Adrenal gland (tissue), 12 donors: ENCODE data around the gene SLC44A4. TPM values are rescaled to one million over a fixed set of nuclear protein-coding genes. Genes with fewer than 3 reads are reported as not detected.
A peak's percentile ranks its signal among the peaks of the same experiment; 100 is the strongest.

Experiments
- DNase-seq, 7 donors: peaks; one replicate each; pipeline ENCODE4 v3.0.0-alpha.2; 2019 to 2020
- H3K27ac ChIP-seq, 5 donors: fragments of 200-600 bp; sonication (generic) in 4 of 5; 1 replicate in 3 of 5; 2 replicates in 2 of 5; pipeline versions ENCODE4 v1.5.1 to v1.8.0; 2016 to 2020; ENCODE audit warnings: mild to moderate bottlenecking in 1 of 5
- H3K27me3 ChIP-seq: fragments of 200-600 bp; 2 replicates; pipeline ENCODE4 v1.8.0; 2021
- H3K36me3 ChIP-seq, 2 donors: fragments of 200-600 bp; replicated peaks in 1 of 2; 1 replicate in 1 of 2; 2 replicates in 1 of 2; pipeline versions ENCODE4 v1.5.1 to v1.8.0; 2018 to 2022
- H3K4me1 ChIP-seq, 2 donors: fragments of 200-600 bp; replicated peaks in 1 of 2; 1 replicate in 1 of 2; 2 replicates in 1 of 2; pipeline versions ENCODE4 v1.5.1 to v1.8.0; 2018 to 2021
- H3K4me3 ChIP-seq, 4 donors: fragments of 200-600 bp; sonication (generic) in 3 of 4; one replicate each; pipeline ENCODE4 v1.5.1; 2016 to 2018
- H3K9me3 ChIP-seq, 3 donors: fragments of 200-600 bp; sonication (generic) in 1 of 3; replicated peaks in 1 of 3; 1 replicate in 2 of 3; 2 replicates in 1 of 3; pipeline versions ENCODE4 v1.5.1 to v1.8.0; 2016 to 2021
- POLR2A ChIP-seq, 2 donors: fragments of 450-650 bp; IDR thresholded peaks; one replicate each; pipeline ENCODE4 v1.6.1; 2017; ENCODE audit warnings: antibody characterized with exemption in 2 of 2, mild to moderate bottlenecking in 2 of 2, moderate library complexity in 1 of 2
- WGBS, 4 donors: extraction: QIAGEN DNeasy Blood & Tissue Kit in 2 of 4; methylation state at CpG; one replicate each; pipeline versions ENCODE4 v1.1.5 to v1.1.7; 2013 to 2017; 5-methylcytosine and 5-hydroxymethylcytosine counted together
- intact Hi-C, 2 donors: fragments of 100-400 bp; cut with DNase I; formaldehyde crosslinking; loops; one replicate each; pipeline versions ENCODE4 v1.14.1 to v1.15.0; 2022 to 2023
- polyA plus RNA-seq, 3 donors: library from polyadenylated mRNA; stranded (reverse); fragments of 200-250 nt in 2 of 3; fragments of 350-450 nt in 1 of 3; fragmentation: Illumina TruSeq in 1 of 3; extraction: RNeasy Lipid Tissue Mini Kit (QIAGEN cat#74804) in 1 of 3; gene quantifications; one replicate each; pipeline ENCODE4 v1.2.3, GENCODE V29; 2013 to 2014
- total RNA-seq, 9 donors: library from RNA; depleted of rRNA in 4 of 9; stranded (reverse); fragments of >200 nt in 4 of 9; fragments of 120-200 nt in 1 of 9; fragmentation: NEBNext Ultra II Directional in 1 of 9; extraction: Animal tissue kit (Norgen Biotek cat#: 25700) in 1 of 9; gene quantifications; one replicate each; pipeline versions ENCODE4 v1.1.0 to v1.2.4, GENCODE V29; 2013 to 2023
- TF ChIP-seq, protein P1 (sequence below), 6 experiments: fragments of 450-650 bp in 4 of 6; fragments of 200-600 bp in 2 of 6; sonication (generic) in 1 of 6; IDR thresholded peaks; 1 replicate in 5 of 6; 2 replicates in 1 of 6; pipeline versions ENCODE4 v1.5.1 to v1.8.0; 2016 to 2021; ENCODE audit warnings: antibody characterized with exemption in 6 of 6, mild to moderate bottlenecking in 2 of 6, moderate library complexity in 1 of 6
- donor health status: healthy with polysubstance abuse.
- donor health status: Bipolar disorder and iron deficiency.
- donor health status: DM: yes; HTN: yes; CAD: no.
- donor health status: DM: no; HTN: no; CAD: no.
- donor health status: DM: no; HTN: no; CAD: no.
- donor health status: DM: yes; HTN: yes; CAD: no.

The SLC44A4 gene
- total and polyA plus RNA-seq, 12 donors, result 1.2 to 30.1 (median 12.7) TPM

DNA sequence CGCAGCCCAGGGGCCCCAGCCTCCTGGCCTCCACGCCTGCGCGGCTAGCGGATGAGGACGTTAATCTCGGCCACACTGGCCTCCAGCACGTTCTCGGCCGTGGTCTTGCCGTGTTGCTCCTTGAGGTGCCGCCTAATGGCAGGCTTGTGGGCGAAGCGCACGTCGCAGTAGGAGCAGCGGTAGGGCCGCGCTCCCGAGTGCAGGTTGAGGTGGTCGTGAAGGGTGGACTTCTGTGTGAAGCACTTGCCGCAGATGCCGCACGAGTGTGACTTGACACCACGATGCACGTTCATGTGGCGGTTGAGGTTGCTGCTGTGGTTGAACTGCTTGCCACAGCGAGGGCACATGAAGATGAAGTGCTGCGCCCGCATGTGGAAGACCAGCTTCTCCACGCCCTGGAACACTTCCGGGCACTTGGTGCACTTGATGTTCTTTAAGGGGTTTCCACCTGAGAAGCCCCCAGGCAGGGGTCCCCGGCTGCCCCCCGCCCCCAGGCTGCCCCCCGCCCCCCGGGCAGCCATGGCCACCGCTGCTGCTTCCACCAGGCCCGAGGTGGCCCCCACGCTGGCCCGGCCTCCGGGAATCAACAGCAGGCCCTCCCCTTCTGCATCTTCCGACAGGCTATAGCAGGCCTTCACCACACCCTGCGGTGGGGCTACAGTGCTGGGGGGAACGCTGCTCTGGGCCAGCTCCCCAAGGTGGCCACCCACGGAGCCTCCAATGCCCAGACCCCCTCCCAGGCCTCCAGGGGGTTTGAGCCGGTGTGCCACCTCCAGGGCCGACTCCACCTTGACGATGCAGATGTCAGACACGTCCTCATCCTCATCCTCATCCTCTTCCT, 21.3 kb upstream of the SLC44A4 start:
- no peaks in the 10 kb centered on the region for H3K27me3 ChIP-seq
- peak overlapping the region in 1 of 5 donors; percentile 72 for H3K27ac ChIP-seq
- TF ChIP-seq POLR2A (IDR thresholded peaks at IDR 0.05), result no peak
- peaks cover 0 to 8% of the 10 kb centered on the region in 2 donors for H3K36me3 ChIP-seq
- H3K9me3 ChIP-seq, result no peaks in the 10 kb centered on the region
- DNase-seq, result no peak
- intact Hi-C loops, result loop anchor here (5.0 kb wide), 1 partner anchor 52 kb away; no protein-coding TSS in a partner anchor
- peaks cover 11 to 48% of the 10 kb centered on the region in 2 donors for H3K4me1 ChIP-seq
- H3K4me3 ChIP-seq, result no peak overlapping the region
- whole genome bisulfite sequencing, 4 donors, result 83 to 90% (median 87%) methylated on average over 18 to 49 of the region's 49 CpGs

DNA sequence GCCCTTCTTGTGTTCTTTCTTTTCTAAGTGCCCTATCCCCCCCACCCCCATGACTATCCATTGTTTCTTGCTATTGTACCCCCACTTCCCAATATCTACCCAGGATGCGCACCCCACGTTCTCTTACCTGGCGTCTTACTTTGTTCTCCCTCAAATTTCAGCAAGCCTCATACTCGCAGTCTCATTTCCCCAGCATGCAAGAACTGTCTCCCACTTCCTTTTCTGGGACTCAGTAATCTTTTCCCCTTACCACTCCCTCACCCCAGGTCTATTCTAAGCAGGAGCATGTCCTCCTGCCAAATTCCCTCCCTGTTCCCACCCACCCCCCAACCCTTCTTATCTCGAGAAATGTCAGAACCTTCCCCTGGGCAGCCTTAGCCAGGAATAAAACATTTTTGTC, 20.4 kb upstream of the SLC44A4 start:
- Histone ChIP-seq H3K36me3 (peaks cover 0 to 16% of the 10 kb centered on the region in 2 donors), H3K27ac (no peak overlapping the region), H3K27me3 (no peaks in the 10 kb centered on the region), H3K4me3 (no peak overlapping the region), H3K4me1 (peaks cover 11 to 44% of the 10 kb centered on the region in 2 donors), H3K9me3 (no peaks in the 10 kb centered on the region)
- TF ChIP-seq, protein P1, sequence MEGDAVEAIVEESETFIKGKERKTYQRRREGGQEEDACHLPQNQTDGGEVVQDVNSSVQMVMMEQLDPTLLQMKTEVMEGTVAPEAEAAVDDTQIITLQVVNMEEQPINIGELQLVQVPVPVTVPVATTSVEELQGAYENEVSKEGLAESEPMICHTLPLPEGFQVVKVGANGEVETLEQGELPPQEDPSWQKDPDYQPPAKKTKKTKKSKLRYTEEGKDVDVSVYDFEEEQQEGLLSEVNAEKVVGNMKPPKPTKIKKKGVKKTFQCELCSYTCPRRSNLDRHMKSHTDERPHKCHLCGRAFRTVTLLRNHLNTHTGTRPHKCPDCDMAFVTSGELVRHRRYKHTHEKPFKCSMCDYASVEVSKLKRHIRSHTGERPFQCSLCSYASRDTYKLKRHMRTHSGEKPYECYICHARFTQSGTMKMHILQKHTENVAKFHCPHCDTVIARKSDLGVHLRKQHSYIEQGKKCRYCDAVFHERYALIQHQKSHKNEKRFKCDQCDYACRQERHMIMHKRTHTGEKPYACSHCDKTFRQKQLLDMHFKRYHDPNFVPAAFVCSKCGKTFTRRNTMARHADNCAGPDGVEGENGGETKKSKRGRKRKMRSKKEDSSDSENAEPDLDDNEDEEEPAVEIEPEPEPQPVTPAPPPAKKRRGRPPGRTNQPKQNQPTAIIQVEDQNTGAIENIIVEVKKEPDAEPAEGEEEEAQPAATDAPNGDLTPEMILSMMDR (IDR thresholded peaks at IDR 0.05), result no peak
- TF ChIP-seq POLR2A (IDR thresholded peaks at IDR 0.05), result no peak
- WGBS, 4 donors, result 59 to 71% (median 66%) methylated on average over 5 of the region's 5 CpGs
- intact Hi-C loops, result no loop called here
- no peak for DNase-seq

DNA sequence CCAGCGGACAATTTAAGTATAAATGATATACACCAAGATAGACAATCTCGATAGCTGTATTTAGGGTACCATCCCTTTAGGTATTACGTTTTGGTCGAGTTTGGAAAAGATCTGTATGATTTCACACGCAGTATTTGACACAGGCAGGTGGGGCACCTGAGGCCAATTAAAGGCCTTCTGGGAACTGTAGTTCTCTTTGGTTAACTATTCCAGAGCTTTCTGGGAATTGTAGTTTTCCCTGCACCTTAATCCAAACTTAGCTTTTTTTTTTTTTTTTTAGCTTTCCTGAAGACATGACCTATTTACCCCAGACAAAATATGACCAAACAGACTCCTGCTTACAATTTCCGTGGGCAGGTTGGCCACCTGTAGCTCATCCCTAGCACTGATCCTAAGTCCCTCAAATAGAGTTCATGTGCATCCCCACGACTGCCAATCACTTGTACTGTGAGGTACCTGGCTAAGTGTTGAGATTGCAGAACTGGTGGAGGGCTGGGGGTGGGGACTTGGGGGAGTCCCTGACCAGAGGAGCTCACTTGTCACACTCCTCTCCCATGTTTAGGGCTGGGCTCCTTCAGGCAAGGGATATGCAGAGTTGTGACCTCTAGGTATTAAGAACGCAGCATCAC, 19.7 kb upstream of the SLC44A4 start:
- no peaks in the 10 kb centered on the region for H3K9me3 ChIP-seq
- peak overlapping the region; percentile 31 to 86 (median 68) for H3K27ac ChIP-seq
- 11 to 19% (median 14%) methylated on average over 8 of the region's 8 CpGs for WGBS, 4 donors
- H3K27me3 ChIP-seq, result no peaks in the 10 kb centered on the region
- peaks cover 0 to 23% of the 10 kb centered on the region in 2 donors for H3K36me3 ChIP-seq
- H3K4me3 ChIP-seq, result peak overlapping the region; percentile 9 to 86 (median 70)
- DNase-seq, result peak in 2 of 7 donors; percentile 42 to 65
- peaks cover 11 to 38% of the 10 kb centered on the region in 2 donors for H3K4me1 ChIP-seq
- intact Hi-C loops, result no loop called here
- TF ChIP-seq, protein P1 (IDR thresholded peaks at IDR 0.05), result no peak
- TF ChIP-seq POLR2A (IDR thresholded peaks at IDR 0.05), result peak in 1 of 2 donors; percentile 7

DNA sequence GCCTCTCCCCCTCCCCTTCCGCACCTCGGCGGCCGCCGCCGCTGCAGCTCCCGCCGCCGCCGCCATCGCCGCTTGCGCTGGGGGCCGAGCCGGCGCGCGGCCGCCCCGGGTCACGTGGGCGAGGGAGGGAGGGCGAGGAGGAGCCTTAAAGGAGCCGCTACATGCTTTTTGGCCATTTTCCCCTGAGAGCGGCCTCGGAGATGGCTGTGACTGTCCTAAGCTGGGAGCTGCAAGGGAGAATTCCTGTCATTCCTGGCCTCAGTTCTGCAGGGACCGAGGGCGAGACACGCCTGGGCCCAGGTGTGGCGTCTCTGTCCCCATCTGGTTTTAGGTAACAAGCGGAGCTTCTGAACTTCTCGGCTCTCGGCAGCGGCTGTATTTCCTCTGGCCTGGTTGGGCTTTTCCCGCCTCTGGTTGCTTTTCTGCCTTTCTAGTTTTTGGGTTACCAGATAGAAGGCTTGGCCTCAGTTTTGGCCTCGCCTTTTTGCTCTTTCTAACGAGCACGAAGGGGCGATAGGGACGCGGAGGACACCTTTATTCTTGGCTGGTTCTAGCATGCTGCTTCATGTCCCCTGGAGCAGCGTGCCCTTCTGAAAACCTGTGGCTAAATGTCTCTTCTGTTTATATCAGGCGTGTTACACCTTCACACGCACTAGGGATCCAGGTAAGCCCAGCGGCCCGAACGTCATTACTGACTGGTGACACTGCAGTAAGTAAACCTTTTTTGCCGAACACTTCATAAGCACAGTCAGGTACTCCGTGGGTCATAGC, 19.0 kb upstream of the SLC44A4 start, which contains the start of gene EHMT2:
EHMT2 (minus strand) TSS at position 87 of the 771 bp plus-strand sequence; CDS start at position 66, 21 bp downstream.
- intact Hi-C loops, result no loop called here
- WGBS, 4 donors, result 0 to 1% (median 0%) methylated on average over 20 to 49 of the region's 49 CpGs
- H3K9me3 ChIP-seq, result no peaks in the 10 kb centered on the region
- TF ChIP-seq, protein P1 (IDR thresholded peaks at IDR 0.05), result peak in 3 of 6 experiments; percentile 20 to 52 (median 25)
- peak in 1 of 2 donors; percentile 87 for TF ChIP-seq POLR2A (IDR thresholded peaks at IDR 0.05)
- H3K27ac ChIP-seq, result peak within 1 kb of the TSS; percentile 31 to 86 (median 70)
- peak within 1 kb of the TSS; percentile 9 to 86 (median 70) for H3K4me3 ChIP-seq
- H3K4me1 ChIP-seq, result peaks cover 9 to 31% of the 10 kb centered on the region in 2 donors
- no peaks in the 10 kb centered on the region for H3K27me3 ChIP-seq
- H3K36me3 ChIP-seq, result peaks cover 0 to 30% of the 10 kb centered on the region in 2 donors
- DNase-seq, result peak; percentile 80 to 91 (median 87)
